ENCODE data around the gene HIPK2.

GRCh38 chr7:139659922-139660316 is 117.9 kb downstream of the HIPK2 start:
- TF ChIP-seq EZH2 (IDR thresholded peaks at IDR 0.05; ENCODE audit: borderline replicate concordance, low read length) = no peak
- no peak for TF ChIP-seq CTCF (IDR thresholded peaks at IDR 0.05; ENCODE audit: low read length)

All from OCI-LY1 (cell line).